ENCODE results near the gene MTUS2. TPM values are rescaled to one million over a fixed set of nuclear protein-coding genes. Genes with fewer than 3 reads are reported as not detected.
A peak's percentile ranks its signal among the peaks of the same experiment; 100 is the strongest.

The MTUS2 gene
- total RNA-seq, 1 donor from 2014 or later = not detected

DNA sequence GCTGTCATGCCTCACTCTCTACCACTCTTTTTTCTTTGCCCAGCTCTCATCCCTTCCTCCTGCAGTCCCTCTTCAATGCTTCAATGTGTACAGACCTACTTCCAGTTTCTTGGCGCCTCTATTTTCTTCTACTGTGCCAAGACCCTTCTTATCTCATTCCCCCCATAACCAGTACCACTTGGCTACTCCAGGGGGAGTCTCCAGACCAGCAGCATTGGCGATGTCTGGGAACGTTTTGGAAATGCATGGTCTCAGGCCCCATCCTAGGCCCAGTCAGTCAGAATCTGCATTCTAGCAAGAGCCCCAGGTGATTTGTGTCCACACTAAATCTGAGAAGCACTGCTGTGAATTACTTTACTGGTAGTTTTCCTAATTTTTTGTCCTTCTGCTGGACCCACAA, 577.1 kb downstream of the MTUS2 start:
- DNase-seq (ENCODE audit: low read depth) = no peak
- Histone ChIP-seq H3K27me3 (ENCODE audit: control insufficient read depth, insufficient read depth, low read length) (no peaks in the 10 kb centered on the region), H3K36me3 (ENCODE audit: control insufficient read depth, insufficient read depth, low read length) (no peaks in the 10 kb centered on the region), H3K4me3 (ENCODE audit: low read depth, low read length) (no peak overlapping the region)
- FAIRE-seq = no peak
- TF ChIP-seq, protein P1, sequence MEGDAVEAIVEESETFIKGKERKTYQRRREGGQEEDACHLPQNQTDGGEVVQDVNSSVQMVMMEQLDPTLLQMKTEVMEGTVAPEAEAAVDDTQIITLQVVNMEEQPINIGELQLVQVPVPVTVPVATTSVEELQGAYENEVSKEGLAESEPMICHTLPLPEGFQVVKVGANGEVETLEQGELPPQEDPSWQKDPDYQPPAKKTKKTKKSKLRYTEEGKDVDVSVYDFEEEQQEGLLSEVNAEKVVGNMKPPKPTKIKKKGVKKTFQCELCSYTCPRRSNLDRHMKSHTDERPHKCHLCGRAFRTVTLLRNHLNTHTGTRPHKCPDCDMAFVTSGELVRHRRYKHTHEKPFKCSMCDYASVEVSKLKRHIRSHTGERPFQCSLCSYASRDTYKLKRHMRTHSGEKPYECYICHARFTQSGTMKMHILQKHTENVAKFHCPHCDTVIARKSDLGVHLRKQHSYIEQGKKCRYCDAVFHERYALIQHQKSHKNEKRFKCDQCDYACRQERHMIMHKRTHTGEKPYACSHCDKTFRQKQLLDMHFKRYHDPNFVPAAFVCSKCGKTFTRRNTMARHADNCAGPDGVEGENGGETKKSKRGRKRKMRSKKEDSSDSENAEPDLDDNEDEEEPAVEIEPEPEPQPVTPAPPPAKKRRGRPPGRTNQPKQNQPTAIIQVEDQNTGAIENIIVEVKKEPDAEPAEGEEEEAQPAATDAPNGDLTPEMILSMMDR (IDR thresholded peaks at IDR 0.05; ENCODE audit: insufficient read depth, low read length, severe bottlenecking) = no peak

- FAIRE-seq (no peak), DNase-seq (ENCODE audit: low read depth) (no peak)
Measured at GRCh38 chr13:29402166-29402636, 582.1 kb downstream of the MTUS2 start.

GRCh38 chr13:29405401-29405800, 585.3 kb downstream of the MTUS2 start:
- Histone ChIP-seq H3K4me3 (ENCODE audit: low read depth, low read length) (no peak overlapping the region), H3K36me3 (ENCODE audit: control insufficient read depth, insufficient read depth, low read length) (no peaks in the 10 kb centered on the region), H3K27me3 (ENCODE audit: control insufficient read depth, insufficient read depth, low read length) (no peaks in the 10 kb centered on the region)
- DNase-seq (ENCODE audit: low read depth) (no peak), FAIRE-seq (no peak)
- TF ChIP-seq, protein P1 (IDR thresholded peaks at IDR 0.05; ENCODE audit: insufficient read depth, low read length, severe bottlenecking) = no peak

More at GRCh38 chr13:29402166-29402636, 582.1 kb downstream of the MTUS2 start:
- Histone ChIP-seq H3K36me3 (ENCODE audit: control insufficient read depth, insufficient read depth, low read length) (no peaks in the 10 kb centered on the region), H3K4me3 (ENCODE audit: low read depth, low read length) (no peak overlapping the region), H3K27me3 (ENCODE audit: control insufficient read depth, insufficient read depth, low read length) (no peaks in the 10 kb centered on the region)
- TF ChIP-seq, protein P1 (IDR thresholded peaks at IDR 0.05; ENCODE audit: insufficient read depth, low read length, severe bottlenecking) = no peak

GRCh38 chr13:29411481-29411880, 591.3 kb downstream of the MTUS2 start:
- FAIRE-seq (no peak), DNase-seq (ENCODE audit: low read depth) (peak; percentile 48)
- Histone ChIP-seq H3K36me3 (ENCODE audit: control insufficient read depth, insufficient read depth, low read length) (no peaks in the 10 kb centered on the region), H3K27me3 (ENCODE audit: control insufficient read depth, insufficient read depth, low read length) (no peaks in the 10 kb centered on the region), H3K4me3 (ENCODE audit: low read depth, low read length) (no peak overlapping the region)
- TF ChIP-seq, protein P1 (IDR thresholded peaks at IDR 0.05; ENCODE audit: insufficient read depth, low read length, severe bottlenecking) = no peak

GRCh38 chr13:29418026-29418425, 597.9 kb downstream of the MTUS2 start:
- TF ChIP-seq, protein P1 (IDR thresholded peaks at IDR 0.05; ENCODE audit: insufficient read depth, low read length, severe bottlenecking) = no peak
- DNase-seq (ENCODE audit: low read depth) = no peak
- no peak for FAIRE-seq

GRCh38 chr13:29421118-29421517, 601.0 kb downstream of the MTUS2 start:
- Histone ChIP-seq H3K27me3 (ENCODE audit: control insufficient read depth, insufficient read depth, low read length) (no peaks in the 10 kb centered on the region), H3K4me3 (ENCODE audit: low read depth, low read length) (no peak overlapping the region), H3K36me3 (ENCODE audit: control insufficient read depth, insufficient read depth, low read length) (no peaks in the 10 kb centered on the region)
- DNase-seq (ENCODE audit: low read depth) = no peak
- FAIRE-seq = no peak
- TF ChIP-seq, protein P1 (IDR thresholded peaks at IDR 0.05; ENCODE audit: insufficient read depth, low read length, severe bottlenecking) = no peak

More at GRCh38 chr13:29418026-29418425, 597.9 kb downstream of the MTUS2 start:
- Histone ChIP-seq H3K4me3 (ENCODE audit: low read depth, low read length) (no peak overlapping the region), H3K27me3 (ENCODE audit: control insufficient read depth, insufficient read depth, low read length) (no peaks in the 10 kb centered on the region), H3K36me3 (ENCODE audit: control insufficient read depth, insufficient read depth, low read length) (no peaks in the 10 kb centered on the region)

Measured in bronchial epithelial cell (primary cell).